GM12892 (cell line): ENCODE measurements around the gene SLC38A9.

Experiments used
- POLR2A ChIP-seq: IDR thresholded peaks from 2 replicates; pipeline ENCODE4 v1.6.1; 2011; ENCODE audit warnings: low read depth, low read length, control low read depth
- POLR2AphosphoS5 ChIP-seq: IDR thresholded peaks from 2 replicates; pipeline ENCODE4 v1.6.1; 2011; ENCODE audit warnings: low read depth, low read length, control low read depth
- TAF1 ChIP-seq: IDR thresholded peaks from 2 replicates; pipeline ENCODE4 v1.6.1; 2011; ENCODE audit warnings: low read depth, mild to moderate bottlenecking, control low read depth, low read length, borderline replicate concordance

DNA sequence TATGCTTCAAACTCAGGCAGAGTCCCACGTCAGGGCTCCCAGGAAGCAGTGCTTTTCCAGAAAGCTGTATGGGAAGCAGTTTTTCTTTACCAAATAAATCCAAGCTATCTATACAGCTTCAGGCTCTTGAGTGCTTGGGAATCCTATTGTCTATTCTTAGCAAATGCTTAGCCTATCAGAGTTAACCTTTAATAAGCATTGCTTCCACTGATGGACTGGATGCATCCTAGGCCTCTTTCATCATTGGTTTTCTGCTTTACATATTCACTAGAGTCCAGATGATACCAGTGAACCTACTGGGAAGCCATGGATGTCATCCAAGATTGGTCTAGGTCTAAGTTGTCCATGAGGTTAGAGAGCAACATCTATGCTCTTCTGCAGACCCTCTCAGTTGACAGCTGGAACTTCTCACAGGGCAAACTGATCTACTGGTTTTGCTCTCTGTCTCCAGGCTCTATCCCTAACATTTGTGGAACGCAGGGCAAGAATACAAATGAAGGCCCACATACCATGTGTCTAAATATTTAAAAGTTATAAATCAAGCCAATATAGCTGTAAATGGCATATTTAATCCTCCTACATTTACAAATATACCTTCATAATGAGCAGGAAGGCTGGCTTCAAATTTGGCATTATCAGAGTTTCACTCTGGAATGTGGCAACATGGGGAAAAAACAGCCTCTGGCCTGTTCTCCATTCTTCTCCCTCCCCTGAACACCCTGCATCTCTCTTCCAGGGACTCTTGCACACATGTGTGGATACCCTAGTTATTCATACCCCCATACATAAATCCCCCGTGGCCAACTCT is 127.5 kb downstream of the SLC38A9 start:
- TF ChIP-seq POLR2A (no peak), POLR2AphosphoS5 (no peak), TAF1 (no peak)
